ENCODE data around the gene FANCC.

GRCh38 chr9:95336281-95336680 is 18.8 kb upstream of the FANCC start:
- peak; percentile 54 for TF ChIP-seq CTCF (conservative IDR thresholded peaks at IDR 0.05)
- TF ChIP-seq EZH2 (IDR thresholded peaks at IDR 0.05; ENCODE audit: low read depth) = no peak
